Panc1 (cell line): ENCODE data around the gene HOXA5. TPM values are rescaled to one million over a fixed set of nuclear protein-coding genes. Genes with fewer than 3 reads are reported as not detected.

Experiments
- ATAC-seq: fragments of 200-7000 bp; cut with Tn5 transposase; 2 replicates; pipeline ENCODE4 v1.9.1; 2020; ENCODE audit warnings: mild to moderate bottlenecking, moderate library complexity
- BruUV-seq: library from RNA; stranded (reverse); fragments of 400-500 nt; replicated peaks from 2 replicates; lab custom pipeline; 2021; lab: Mats Ljungman, UMichigan
- CTCF ChIA-PET: fragments of 300-600 bp; sonication (Branson Sonifier 250); formaldehyde crosslinking; loops from one replicate; lab custom pipeline; 2022; ENCODE audit warnings: antibody characterized with exemption; lab: Charles Lee
- POLR2A ChIA-PET: fragments of 300-600 bp; sonication (Branson Sonifier 250); formaldehyde crosslinking; loops from one replicate; lab custom pipeline; 2022; ENCODE audit warnings: antibody characterized with exemption; lab: Charles Lee
- DNase-seq: peaks from one replicate; pipeline ENCODE4 v3.0.0-alpha.2; 2010; ENCODE audit warnings: low read depth, low spot score
- H3K27ac ChIP-seq: 2 replicates; pipeline ENCODE4 v1.5.1; 2011; ENCODE audit warnings: mild to moderate bottlenecking, low read length, inconsistent platforms
- H3K27me3 ChIP-seq: fragments of 200-500 bp; sonication (Bioruptor generic); 2 replicates; pipeline ENCODE4 v1.6.0; 2014; ENCODE audit warnings: low read length, inconsistent platforms; ENCODE audit not compliant: control insufficient read depth, insufficient read depth
- H3K36me3 ChIP-seq: fragments of 200-500 bp; sonication (Bioruptor generic); 2 replicates; pipeline ENCODE4 v1.5.1; 2014; ENCODE audit warnings: inconsistent platforms, mild to moderate bottlenecking, low read length, moderate library complexity; ENCODE audit not compliant: control insufficient read depth, insufficient read depth
- H3K4me1 ChIP-seq: 2 replicates; pipeline ENCODE4 v1.5.1; 2011; ENCODE audit warnings: inconsistent platforms, mild to moderate bottlenecking, low read length, moderate library complexity; ENCODE audit not compliant: control insufficient read depth, insufficient read depth
- H3K4me3 ChIP-seq, 2 experiments: 2 replicates each; pipeline ENCODE4 v1.5.1; 2011 to 2012; ENCODE audit warnings: low read depth in 2 of 2, low read length in 2 of 2, mild to moderate bottlenecking in 2 of 2, inconsistent platforms in 1 of 2, moderate library complexity in 1 of 2
- H3K9me3 ChIP-seq: fragments of 200-500 bp; sonication (Bioruptor generic); 2 replicates; pipeline ENCODE4 v1.5.1; 2014; ENCODE audit warnings: low read depth, mild to moderate bottlenecking, inconsistent platforms, low read length, moderate library complexity; ENCODE audit not compliant: control insufficient read depth, insufficient read depth
- CTCF ChIP-seq: fragments of 450-650 bp; IDR thresholded peaks from 2 replicates; pipeline ENCODE4 v1.5.1; 2017; ENCODE audit warnings: mild to moderate bottlenecking
- POLR2AphosphoS5 ChIP-seq: IDR thresholded peaks from 2 replicates; pipeline ENCODE4 v1.6.1; 2012; ENCODE audit warnings: mild to moderate bottlenecking, low read depth, low read length, moderate library complexity
- REST ChIP-seq, 2 experiments: IDR thresholded peaks; 2 replicates each; pipeline ENCODE4 v1.6.1; 2011 to 2012; ENCODE audit warnings: low read depth in 2 of 2, control low read depth in 1 of 2, low read length in 1 of 2, mild to moderate bottlenecking in 1 of 2, moderate library complexity in 1 of 2; ENCODE audit not compliant: insufficient read depth in 1 of 2
- SIN3A ChIP-seq: IDR thresholded peaks from 2 replicates; pipeline ENCODE4 v1.6.1; 2012; ENCODE audit warnings: low read depth, mild to moderate bottlenecking, low read length, moderate library complexity, borderline replicate concordance; ENCODE audit not compliant: insufficient read depth
- TCF7L2 ChIP-seq: IDR thresholded peaks from 2 replicates; pipeline ENCODE4 v1.6.1; 2011; ENCODE audit warnings: mild to moderate bottlenecking, low read depth, low read length, inconsistent platforms
- in situ Hi-C: cut with HindIII; loops from 2 replicates; pipeline ENCODE4 v1.10.0; 2016; ENCODE audit warnings: low sequenced_read_pairs, low pct_unique_long_range_greater_than_20kb
- intact Hi-C: fragments of 100-400 bp; cut with micrococcal nuclease; formaldehyde crosslinking; loops from one replicate; pipeline ENCODE4 v1.10.0; 2022; ENCODE audit not compliant: unreplicated experiment
- total RNA-seq: library from RNA; stranded (reverse); gene quantifications from one replicate; pipeline ENCODE4 v1.2.1, GENCODE V29; 2021; ENCODE audit not compliant: unreplicated experiment

The HOXA5 gene
- total RNA-seq, 1 experiment from 2014 or later, result 3.9 TPM

GRCh38 chr7:27148756-27149641 is 5.5 kb upstream of the HOXA5 start:
- in situ Hi-C loops, result no loop called here
- H3K27me3 ChIP-seq, result no peaks in the 10 kb centered on the region
- H3K4me1 ChIP-seq, result peaks cover 20% of the 10 kb centered on the region
- peak overlapping the region; percentile 57 to 83 for H3K4me3 ChIP-seq
- TF ChIP-seq POLR2AphosphoS5, result no peak
- no peak for TF ChIP-seq REST (IDR thresholded peaks at IDR 0.05; ENCODE audit: insufficient read depth in 1 of 2, low read depth in 2 of 2, low read length in 1 of 2)
- TF ChIP-seq SIN3A, result no peak
- 0 out of 2 replicates have a peak, but pooled peaks have one; percentile 43 for TF ChIP-seq TCF7L2
- no peaks in the 10 kb centered on the region for H3K36me3 ChIP-seq
- ChIA-PET CTCF (interaction anchor here (0.5 to 3.4 kb wide), 2 partner anchors 12 to 14 kb away, joined by 3 to 24 read pairs; no protein-coding TSS in a partner anchor), POLR2A (no interaction called here)
- DNase-seq (no peak), ATAC-seq (no peak)
- no peaks in the 10 kb centered on the region for H3K9me3 ChIP-seq
- intact Hi-C loops, result no loop called here
- BruUV-seq, result no TSS peak
- H3K27ac ChIP-seq, result peak overlapping the region; percentile 89

GRCh38 chr7:27148031-27148755 is 4.7 kb upstream of the HOXA5 start:
- Histone ChIP-seq H3K4me3 (no peak overlapping the region), H3K36me3 (no peaks in the 10 kb centered on the region), H3K27ac (peak overlapping the region; percentile 24), H3K27me3 (no peaks in the 10 kb centered on the region), H3K9me3 (no peaks in the 10 kb centered on the region), H3K4me1 (peaks cover 22% of the 10 kb centered on the region)
- no TSS peak for BruUV-seq
- TF ChIP-seq CTCF (no peak), POLR2AphosphoS5 (no peak), SIN3A (no peak)
- ATAC-seq (no peak), DNase-seq (no peak)
- POLR2A ChIA-PET, result no interaction called here
- CTCF ChIA-PET, result interaction anchor here (0.5 to 3.4 kb wide), 2 partner anchors 13 kb away, joined by 3 to 24 read pairs; no protein-coding TSS in a partner anchor
- in situ Hi-C loops (no loop called here), intact Hi-C loops (no loop called here)
